Ammon's horn (tissue), 1 donor: ENCODE measurements around the gene DOLPP1.

ENCODE experiments used
- DNase-seq: peaks from one replicate; pipeline ENCODE4 v3.0.0-alpha.2; 2016; ENCODE audit warnings: low spot score

DOLPP1 gene

DNA sequence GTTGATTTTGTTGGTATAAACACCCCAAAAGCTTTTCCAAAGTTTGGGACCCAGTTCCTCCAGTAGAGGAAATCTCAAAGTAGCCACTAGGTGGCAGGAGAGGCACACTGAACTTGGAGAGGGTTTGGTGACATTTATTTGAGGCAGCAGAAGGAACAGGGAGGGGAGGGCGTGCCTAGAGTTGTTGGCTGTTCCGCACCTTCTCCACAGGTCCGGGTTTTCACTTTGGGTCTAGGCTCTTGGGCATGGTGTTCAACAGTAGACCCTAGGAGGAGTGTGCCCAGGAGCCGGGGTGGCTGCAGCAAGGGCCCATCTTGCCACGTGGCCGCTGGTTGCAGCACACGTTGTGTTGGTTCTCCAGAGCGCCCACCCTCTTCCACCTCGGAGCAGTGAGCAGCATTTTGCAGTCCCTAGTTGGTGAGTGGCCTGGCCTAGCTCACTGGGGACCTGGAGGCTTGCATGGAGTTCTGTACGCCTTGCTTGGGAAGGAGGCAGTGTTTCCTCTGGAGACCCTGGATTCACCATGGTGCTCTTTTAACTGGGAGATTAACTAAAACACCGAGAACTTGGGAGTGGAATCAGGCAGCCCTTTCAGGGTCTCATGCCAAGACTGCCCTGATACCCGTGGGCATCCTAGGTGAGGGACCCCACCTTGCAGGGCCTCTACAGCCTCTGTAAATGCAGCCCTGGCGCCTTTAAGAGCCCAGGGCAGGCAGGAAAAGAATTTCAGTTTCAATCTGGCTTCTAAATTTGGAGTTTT is 58.5 kb downstream of the DOLPP1 start:
- DNase-seq = peak; percentile 92

DNA sequence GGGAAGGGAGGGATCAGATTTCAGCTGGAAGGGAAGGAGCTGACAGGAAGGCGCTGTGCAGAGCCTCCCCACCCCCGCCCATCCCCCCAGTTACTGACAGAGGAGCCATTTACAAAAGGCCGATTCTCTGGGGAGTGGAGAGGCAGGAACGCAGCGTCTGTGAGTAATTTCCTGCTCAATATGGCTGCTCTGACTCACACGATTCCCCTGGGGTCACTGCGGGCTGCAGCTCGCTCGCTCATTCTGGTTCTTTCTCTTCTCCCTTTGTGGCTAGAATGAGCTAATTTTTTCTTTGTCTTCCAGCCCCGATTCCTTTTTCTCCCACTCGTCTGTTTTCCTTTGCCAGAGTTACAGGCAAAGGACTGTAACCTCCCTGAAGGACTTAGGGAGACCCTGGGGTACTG is 59.1 kb downstream of the DOLPP1 start:
- DNase-seq = peak; percentile 96
